Keratinocyte (primary cell): ENCODE measurements around the gene POU6F2. TPM values are rescaled to one million over a fixed set of nuclear protein-coding genes. Genes with fewer than 3 reads are reported as not detected.

ENCODE experiments used
- DNase-seq: peaks from one replicate; pipeline ENCODE4 v3.0.0-alpha.2; 2011; ENCODE audit warnings: low read depth, missing footprints, low spot score
- FAIRE-seq: peaks from 2 replicates; lab custom pipeline; 2011; peaks lifted over from hg19 to GRCh38; lab: Jason Lieb, UNC
- H2AFZ ChIP-seq: 2 replicates; pipeline ENCODE4 v1.6.0; 2012; ENCODE audit warnings: low read length, control low read depth, inconsistent platforms; ENCODE audit not compliant: control insufficient read depth
- H3K27ac ChIP-seq: 2 replicates; pipeline ENCODE4 v1.5.1; 2011; ENCODE audit warnings: low read length; ENCODE audit not compliant: control insufficient read depth, insufficient read depth
- H3K27me3 ChIP-seq: 3 replicates; pipeline ENCODE4 v1.6.0; 2011; ENCODE audit warnings: low read length; ENCODE audit not compliant: control insufficient read depth, insufficient read depth; ENCODE audit errors: extremely low read depth
- H3K36me3 ChIP-seq, 2 experiments: 2 replicates in 1 of 2; 3 replicates in 1 of 2; pipeline ENCODE4 v1.5.1; 2011; ENCODE audit warnings: low read length in 2 of 2, mild to moderate bottlenecking in 1 of 2; ENCODE audit not compliant: control insufficient read depth in 2 of 2, insufficient read depth in 2 of 2; ENCODE audit errors: extremely low read depth in 1 of 2
- H3K4me1 ChIP-seq: 3 replicates; pipeline ENCODE4 v1.5.1; 2011; ENCODE audit warnings: low read length; ENCODE audit not compliant: control insufficient read depth, insufficient read depth; ENCODE audit errors: extremely low read depth
- H3K4me2 ChIP-seq: 3 replicates; pipeline ENCODE4 v1.6.0; 2011; ENCODE audit warnings: low read depth, low read length; ENCODE audit not compliant: control insufficient read depth, insufficient read depth; ENCODE audit errors: extremely low read depth
- H3K4me3 ChIP-seq, 3 experiments: fragments of 200-600 bp in 1 of 3; sonication (generic) in 1 of 3; 2 replicates in 2 of 3; 3 replicates in 1 of 3; pipeline ENCODE4 v1.5.1; 2011 to 2016; ENCODE audit warnings: low read length in 3 of 3, mild to moderate bottlenecking in 3 of 3, control low read depth in 2 of 3, inconsistent platforms in 1 of 3, low read depth in 1 of 3, mixed read lengths in 1 of 3, mixed run types in 1 of 3, moderate library complexity in 1 of 3; ENCODE audit not compliant: control insufficient read depth in 2 of 3, insufficient read depth in 2 of 3; ENCODE audit errors: extremely low read depth in 1 of 3
- H3K79me2 ChIP-seq: 2 replicates; pipeline ENCODE4 v1.6.0; 2012; ENCODE audit warnings: low read length; ENCODE audit not compliant: control insufficient read depth, insufficient read depth
- H3K9ac ChIP-seq: 3 replicates; pipeline ENCODE4 v1.6.0; 2011; ENCODE audit warnings: low read length; ENCODE audit not compliant: control insufficient read depth, insufficient read depth; ENCODE audit errors: extremely low read depth
- H3K9me1 ChIP-seq: 3 replicates; pipeline ENCODE4 v1.6.0; 2011; ENCODE audit warnings: low read length; ENCODE audit not compliant: control insufficient read depth, insufficient read depth; ENCODE audit errors: extremely low read depth
- H3K9me3 ChIP-seq: 2 replicates; pipeline ENCODE4 v1.5.1; 2012; ENCODE audit warnings: low read depth, low read length; ENCODE audit not compliant: control insufficient read depth
- H4K20me1 ChIP-seq: 3 replicates; pipeline ENCODE4 v1.6.0; 2011; ENCODE audit warnings: low read length; ENCODE audit not compliant: control insufficient read depth, insufficient read depth; ENCODE audit errors: extremely low read depth
- CTCF ChIP-seq, 3 experiments: IDR thresholded peaks in 1 of 3; conservative IDR thresholded peaks in 1 of 3; optimal IDR thresholded peaks in 1 of 3; 2 replicates in 2 of 3; 3 replicates in 1 of 3; pipeline versions ENCODE3 to v1.5.1; 2011; ENCODE audit warnings: low read length in 3 of 3, mild to moderate bottlenecking in 3 of 3, moderate library complexity in 2 of 3, control low read depth in 1 of 3, inconsistent platforms in 1 of 3; ENCODE audit not compliant: insufficient read depth in 2 of 3; ENCODE audit errors: extremely low read depth in 1 of 3
- EZH2 ChIP-seq: IDR thresholded peaks from one replicate; pipeline ENCODE4 v1.6.1; 2012; ENCODE audit warnings: inconsistent platforms, mild to moderate bottlenecking, low read length, moderate library complexity
- dilution Hi-C: fragments of 300-500 bp; cut with MboI; formaldehyde crosslinking; loops from one replicate; pipeline ENCODE4 v1.7.0; 2020; ENCODE audit warnings: low sequenced_read_pairs; ENCODE audit not compliant: extremely low pct_ligation_motif_present
- polyA plus RNA-seq, 5 experiments: library from polyadenylated mRNA; depleted of rRNA in 3 of 5; stranded (reverse) in 3 of 5; stranded (forward) in 1 of 5; unstranded in 1 of 5; fragments of >200 nt; gene quantifications; 1 replicate in 1 of 5; 2 replicates in 3 of 5; 3 replicates in 1 of 5; pipeline versions ENCODE4 v1.2.1 to v1.2.3, GENCODE V29; 2011 to 2012; ENCODE audit warnings: missing spikeins in 2 of 5, low read depth in 1 of 5, low replicate concordance in 1 of 5

The POU6F2 gene
- polyA plus RNA-seq, 1 donor (not counting 4 experiments of a cell fraction or from before 2014, with no cell fraction given), result not detected

- peaks cover 5% of the 10 kb centered on the region for H3K4me1 ChIP-seq
- H4K20me1 ChIP-seq, result no peaks in the 10 kb centered on the region
- TF ChIP-seq EZH2, result no peak
- no peak for TF ChIP-seq CTCF (optimal IDR thresholded peaks at IDR 0.05 in 1 of 3, IDR thresholded peaks at IDR 0.05 in 1 of 3, conservative IDR thresholded peaks at IDR 0.05 in 1 of 3; ENCODE audit: extremely low read depth in 1 of 3, insufficient read depth in 2 of 3, low read length in 3 of 3)
- H2AFZ ChIP-seq, result no peak overlapping the region
- H3K79me2 ChIP-seq, result no peaks in the 10 kb centered on the region
- H3K36me3 ChIP-seq, result no peaks in the 10 kb centered on the region
- H3K9ac ChIP-seq, result no peak overlapping the region
- no peak overlapping the region for H3K27ac ChIP-seq
- H3K4me3 ChIP-seq, result no peak overlapping the region
- H3K4me2 ChIP-seq, result no peak overlapping the region
- DNase-seq (no peak), FAIRE-seq (no peak)
- H3K9me1 ChIP-seq, result no peaks in the 10 kb centered on the region
- no peaks in the 10 kb centered on the region for H3K9me3 ChIP-seq
- dilution Hi-C loops, result no loop called here
- peaks cover 6% of the 10 kb centered on the region for H3K27me3 ChIP-seq
Observed at GRCh38 chr7:39416866-39417265, 439.2 kb downstream of the POU6F2 start.

- H3K9me3 ChIP-seq, result no peaks in the 10 kb centered on the region
- dilution Hi-C loops, result no loop called here
- H3K4me2 ChIP-seq, result no peak overlapping the region
- peaks cover 6% of the 10 kb centered on the region for H3K27me3 ChIP-seq
- H3K9me1 ChIP-seq, result no peaks in the 10 kb centered on the region
- TF ChIP-seq EZH2 (no peak), CTCF (optimal IDR thresholded peaks at IDR 0.05 in 1 of 3, IDR thresholded peaks at IDR 0.05 in 1 of 3, conservative IDR thresholded peaks at IDR 0.05 in 1 of 3; ENCODE audit: extremely low read depth in 1 of 3, insufficient read depth in 2 of 3, low read length in 3 of 3) (no peak)
- DNase-seq (no peak), FAIRE-seq (no peak)
- H3K27ac ChIP-seq, result no peak overlapping the region
- peaks cover 5% of the 10 kb centered on the region for H3K4me1 ChIP-seq
- no peaks in the 10 kb centered on the region for H3K79me2 ChIP-seq
- H2AFZ ChIP-seq, result no peak overlapping the region
- no peak overlapping the region for H3K4me3 ChIP-seq
- no peaks in the 10 kb centered on the region for H3K36me3 ChIP-seq
- no peak overlapping the region for H3K9ac ChIP-seq
- no peaks in the 10 kb centered on the region for H4K20me1 ChIP-seq
Observed at GRCh38 chr7:39417642-39418041, 439.9 kb downstream of the POU6F2 start.
